ENCODE results near the gene MRPL40.

MRPL40 gene

DNA sequence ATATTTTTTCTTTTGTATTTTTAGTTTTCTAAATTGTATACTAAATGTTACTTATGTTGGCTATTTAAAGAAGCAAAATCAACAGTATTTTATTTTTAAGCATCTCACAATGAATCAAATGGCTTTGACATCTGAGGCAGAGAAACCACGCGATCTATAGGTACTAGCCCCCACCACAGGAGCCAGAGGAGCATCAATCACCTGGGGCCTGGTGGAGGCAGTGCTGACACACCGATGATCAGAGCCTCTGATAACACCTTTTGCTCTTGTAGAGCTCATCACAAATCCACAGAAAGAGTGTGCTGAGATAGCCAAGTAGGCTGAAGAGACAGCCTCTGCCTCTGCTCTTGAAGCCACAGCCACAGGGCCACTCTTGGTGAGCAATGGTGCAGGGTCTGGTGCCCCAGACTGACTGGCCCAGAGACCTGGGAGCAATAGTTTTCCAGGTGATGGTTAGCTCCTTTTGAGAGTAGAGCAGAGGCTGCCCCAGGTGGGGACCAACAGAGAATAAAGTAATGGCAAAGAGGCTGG lies 26.0 kb upstream of the MRPL40 start:
- Histone ChIP-seq H3K79me2 (ENCODE audit: insufficient read depth, low read length) (0 out of 2 replicates have a peak, but pooled peaks cover 5% of the 10 kb centered on the region), H3K27me3 (ENCODE audit: low read length) (no peaks in the 10 kb centered on the region), H4K20me1 (ENCODE audit: low read depth, low read length) (no peaks in the 10 kb centered on the region), H2AFZ (ENCODE audit: low read depth, low read length, severe bottlenecking) (no peak overlapping the region), H3F3A (ENCODE audit: insufficient read depth) (no peaks in the 10 kb centered on the region), H3K4me3 (ENCODE audit: insufficient read depth, low read length, poor library complexity, severe bottlenecking) (no peak overlapping the region), H3K36me3 (ENCODE audit: low read length) (no peaks in the 10 kb centered on the region), H3K9me3 (ENCODE audit: insufficient read depth, low read length) (no peaks in the 10 kb centered on the region), H3K9me2 (replicated peaks; ENCODE audit: insufficient read depth, low read length) (no peaks in the 10 kb centered on the region), H3K27ac (ENCODE audit: low read depth, low read length) (no peak overlapping the region), H3K4me2 (ENCODE audit: low read depth, low read length, poor library complexity, severe bottlenecking) (no peak overlapping the region), H3K9ac (ENCODE audit: low read length) (no peak overlapping the region)
- TF ChIP-seq EZH2phosphoT487 (conservative IDR thresholded peaks at IDR 0.05; ENCODE audit: low read length), result no peak
- TF ChIP-seq, protein P1, sequence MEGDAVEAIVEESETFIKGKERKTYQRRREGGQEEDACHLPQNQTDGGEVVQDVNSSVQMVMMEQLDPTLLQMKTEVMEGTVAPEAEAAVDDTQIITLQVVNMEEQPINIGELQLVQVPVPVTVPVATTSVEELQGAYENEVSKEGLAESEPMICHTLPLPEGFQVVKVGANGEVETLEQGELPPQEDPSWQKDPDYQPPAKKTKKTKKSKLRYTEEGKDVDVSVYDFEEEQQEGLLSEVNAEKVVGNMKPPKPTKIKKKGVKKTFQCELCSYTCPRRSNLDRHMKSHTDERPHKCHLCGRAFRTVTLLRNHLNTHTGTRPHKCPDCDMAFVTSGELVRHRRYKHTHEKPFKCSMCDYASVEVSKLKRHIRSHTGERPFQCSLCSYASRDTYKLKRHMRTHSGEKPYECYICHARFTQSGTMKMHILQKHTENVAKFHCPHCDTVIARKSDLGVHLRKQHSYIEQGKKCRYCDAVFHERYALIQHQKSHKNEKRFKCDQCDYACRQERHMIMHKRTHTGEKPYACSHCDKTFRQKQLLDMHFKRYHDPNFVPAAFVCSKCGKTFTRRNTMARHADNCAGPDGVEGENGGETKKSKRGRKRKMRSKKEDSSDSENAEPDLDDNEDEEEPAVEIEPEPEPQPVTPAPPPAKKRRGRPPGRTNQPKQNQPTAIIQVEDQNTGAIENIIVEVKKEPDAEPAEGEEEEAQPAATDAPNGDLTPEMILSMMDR (IDR thresholded peaks at IDR 0.05; ENCODE audit: insufficient read depth, low read length, poor library complexity, severe bottlenecking), result no peak

DNA sequence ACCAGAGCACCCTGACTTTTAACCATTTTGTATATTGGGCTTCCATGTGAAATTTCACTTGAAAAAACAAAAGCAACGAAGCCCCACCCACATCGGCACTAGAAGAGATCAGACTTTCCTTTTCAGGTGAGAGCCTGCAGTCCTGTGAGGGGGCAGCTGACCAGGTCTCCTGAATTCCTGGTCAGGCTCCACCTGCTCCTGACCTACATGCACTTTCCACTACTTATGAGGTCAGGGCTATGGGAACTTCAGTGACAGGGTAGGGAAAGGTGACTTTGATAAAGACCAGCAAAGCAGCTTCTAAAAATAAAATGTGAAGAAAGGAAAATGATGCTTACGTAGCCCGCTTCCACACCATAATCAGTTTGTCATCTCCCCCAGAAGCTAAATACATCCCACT lies 25.5 kb upstream of the MRPL40 start:
- Histone ChIP-seq H3K27me3 (ENCODE audit: low read length) (no peaks in the 10 kb centered on the region), H3K4me2 (ENCODE audit: low read depth, low read length, poor library complexity, severe bottlenecking) (no peak overlapping the region), H3F3A (ENCODE audit: insufficient read depth) (no peaks in the 10 kb centered on the region), H3K27ac (ENCODE audit: low read depth, low read length) (no peak overlapping the region), H4K20me1 (ENCODE audit: low read depth, low read length) (no peaks in the 10 kb centered on the region), H3K9ac (ENCODE audit: low read length) (no peak overlapping the region), H3K4me3 (ENCODE audit: insufficient read depth, low read length, poor library complexity, severe bottlenecking) (no peak overlapping the region), H2AFZ (ENCODE audit: low read depth, low read length, severe bottlenecking) (no peak overlapping the region), H3K36me3 (ENCODE audit: low read length) (no peaks in the 10 kb centered on the region), H3K79me2 (ENCODE audit: insufficient read depth, low read length) (peaks cover 10% of the 10 kb centered on the region; the same call in 1 of the 2 replicates), H3K9me2 (replicated peaks; ENCODE audit: insufficient read depth, low read length) (no peaks in the 10 kb centered on the region), H3K9me3 (ENCODE audit: insufficient read depth, low read length) (no peaks in the 10 kb centered on the region)
- TF ChIP-seq, protein P1 (IDR thresholded peaks at IDR 0.05; ENCODE audit: insufficient read depth, low read length, poor library complexity, severe bottlenecking), result no peak
- TF ChIP-seq EZH2phosphoT487 (conservative IDR thresholded peaks at IDR 0.05; ENCODE audit: low read length), result no peak

DNA sequence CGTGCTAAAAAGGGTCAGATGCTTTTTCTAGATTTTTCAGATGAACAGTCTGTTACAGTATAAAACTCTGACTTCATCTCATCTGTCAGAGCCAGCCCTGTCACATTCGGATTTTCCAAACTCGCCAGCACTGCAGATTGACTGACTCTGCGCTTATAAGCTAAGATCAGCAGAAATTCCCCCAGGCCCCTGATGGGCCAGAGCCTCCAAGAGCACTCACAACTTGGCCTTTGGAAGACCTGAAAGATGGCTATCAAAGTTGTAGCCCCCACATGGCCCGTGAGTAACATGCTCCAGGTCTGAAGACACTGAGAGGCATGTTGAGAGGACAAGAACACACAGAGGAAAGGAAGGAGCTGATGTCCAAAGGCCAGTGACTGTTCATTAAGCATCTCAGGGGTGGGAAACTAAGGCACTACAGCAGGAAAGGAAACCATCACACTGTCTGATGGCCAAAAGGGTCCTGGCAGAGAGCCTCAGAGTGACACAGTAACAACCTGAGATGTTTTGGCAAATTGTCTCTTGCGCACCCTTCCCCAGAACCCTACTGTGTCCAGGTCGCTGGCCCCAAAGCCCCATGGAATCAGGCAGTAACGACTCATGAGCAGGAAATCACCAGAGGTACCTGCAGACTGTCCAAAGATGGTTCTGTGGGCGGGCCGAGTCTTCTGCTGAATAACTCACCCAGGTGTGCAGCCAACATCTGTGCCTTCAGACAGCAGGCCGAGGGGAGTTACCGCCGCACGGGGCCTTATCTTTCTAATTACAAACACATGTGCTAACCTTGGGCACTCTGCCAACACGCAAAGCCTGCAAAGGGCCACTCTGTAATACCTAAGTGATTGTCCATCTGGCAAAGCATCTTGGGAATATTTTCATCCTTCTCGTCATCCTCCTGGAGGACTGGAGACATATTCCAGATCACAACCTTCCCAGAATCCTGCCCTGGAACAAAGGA lies 24.4 kb upstream of the MRPL40 start:
- H3K79me2 ChIP-seq (ENCODE audit: insufficient read depth, low read length), result peaks cover 21% of the 10 kb centered on the region
- no peaks in the 10 kb centered on the region for H3K9me3 ChIP-seq (ENCODE audit: insufficient read depth, low read length)
- H3K27me3 ChIP-seq (ENCODE audit: low read length), result no peaks in the 10 kb centered on the region
- no peak overlapping the region for H3K9ac ChIP-seq (ENCODE audit: low read length)
- TF ChIP-seq EZH2phosphoT487 (conservative IDR thresholded peaks at IDR 0.05; ENCODE audit: low read length), result no peak
- TF ChIP-seq, protein P1 (IDR thresholded peaks at IDR 0.05; ENCODE audit: insufficient read depth, low read length, poor library complexity, severe bottlenecking), result no peak
- no peaks in the 10 kb centered on the region for H4K20me1 ChIP-seq (ENCODE audit: low read depth, low read length)
- H3K4me2 ChIP-seq (ENCODE audit: low read depth, low read length, poor library complexity, severe bottlenecking), result no peak overlapping the region
- H2AFZ ChIP-seq (ENCODE audit: low read depth, low read length, severe bottlenecking), result no peak overlapping the region
- no peaks in the 10 kb centered on the region for H3K36me3 ChIP-seq (ENCODE audit: low read length)
- H3F3A ChIP-seq (ENCODE audit: insufficient read depth), result no peaks in the 10 kb centered on the region
- H3K4me3 ChIP-seq (ENCODE audit: insufficient read depth, low read length, poor library complexity, severe bottlenecking), result no peak overlapping the region
- H3K9me2 ChIP-seq (replicated peaks; ENCODE audit: insufficient read depth, low read length), result no peaks in the 10 kb centered on the region
- no peak overlapping the region for H3K27ac ChIP-seq (ENCODE audit: low read depth, low read length)
